Skeletal muscle satellite cell (primary cell): ENCODE measurements around the gene PLCXD3.
"Not testable (repeated sequence)": the region's sequence is repeated elsewhere in the genome, so short reads cannot be mapped to it uniquely, and the experiment has no call there.

Source experiments
- H3K27me3 ChIP-seq: 2 replicates; pipeline ENCODE4 v1.7.0; 2013; ENCODE audit warnings: low read length; ENCODE audit not compliant: control insufficient read depth, insufficient read depth
- H3K36me3 ChIP-seq: 2 replicates; pipeline ENCODE4 v1.7.0; 2013; ENCODE audit warnings: mild to moderate bottlenecking, control low read depth, low read length; ENCODE audit not compliant: insufficient read depth
- H3K4me1 ChIP-seq: 2 replicates; pipeline ENCODE4 v1.7.0; 2013; ENCODE audit warnings: low read length; ENCODE audit not compliant: control insufficient read depth, insufficient read depth
- H3K4me2 ChIP-seq: 2 replicates; pipeline ENCODE4 v1.7.0; 2013; ENCODE audit warnings: mild to moderate bottlenecking, low read length
- H3K4me3 ChIP-seq: 2 replicates; pipeline ENCODE4 v1.7.0; 2013; ENCODE audit warnings: low read length
- H3K9ac ChIP-seq: 2 replicates; pipeline ENCODE4 v1.7.0; 2013; ENCODE audit warnings: mild to moderate bottlenecking, low read depth, low read length, moderate library complexity
- H3K9me3 ChIP-seq: replicated peaks from 2 replicates; pipeline ENCODE4 v1.7.0; 2013; ENCODE audit warnings: mild to moderate bottlenecking, control low read depth, low read length

The PLCXD3 gene

GRCh38 chr5:41522193-41522786 is 11.9 kb upstream of the PLCXD3 start:
- H3K9me3 ChIP-seq, result no peaks in the 10 kb centered on the region
- peaks cover 7% of the 10 kb centered on the region for H3K4me1 ChIP-seq
- no peak overlapping the region for H3K4me2 ChIP-seq
- H3K36me3 ChIP-seq, result no peaks in the 10 kb centered on the region
- no peak overlapping the region for H3K4me3 ChIP-seq
- H3K9ac ChIP-seq, result no peak overlapping the region
- H3K27me3 ChIP-seq, result no peaks in the 10 kb centered on the region

- no peaks in the 10 kb centered on the region for H3K9me3 ChIP-seq
- no peaks in the 10 kb centered on the region for H3K36me3 ChIP-seq
- no peak overlapping the region for H3K4me3 ChIP-seq
- H3K9ac ChIP-seq, result no peak overlapping the region
- no peak overlapping the region for H3K4me2 ChIP-seq
- peaks cover 3% of the 10 kb centered on the region for H3K27me3 ChIP-seq
- no peaks in the 10 kb centered on the region for H3K4me1 ChIP-seq
Observed at GRCh38 chr5:41519801-41520200, 9.4 kb upstream of the PLCXD3 start.

- H3K4me1 ChIP-seq, result no peaks in the 10 kb centered on the region
- no peak overlapping the region for H3K4me3 ChIP-seq
- H3K9ac ChIP-seq, result no peak overlapping the region
- no peaks in the 10 kb centered on the region for H3K9me3 ChIP-seq
- peaks cover 3% of the 10 kb centered on the region for H3K27me3 ChIP-seq
- H3K4me2 ChIP-seq, result no peak overlapping the region
- no peaks in the 10 kb centered on the region for H3K36me3 ChIP-seq
Observed at GRCh38 chr5:41517909-41518308, 7.5 kb upstream of the PLCXD3 start.

GRCh38 chr5:41511241-41511640 is 840 bp upstream of the PLCXD3 start:
- H3K4me3 ChIP-seq, result no peak overlapping the region
- H3K36me3 ChIP-seq, result no peaks in the 10 kb centered on the region
- H3K4me2 ChIP-seq, result no peak overlapping the region
- no peaks in the 10 kb centered on the region for H3K9me3 ChIP-seq
- H3K9ac ChIP-seq, result no peak overlapping the region
- H3K4me1 ChIP-seq, result peaks cover 6% of the 10 kb centered on the region
- peaks cover 43% of the 10 kb centered on the region for H3K27me3 ChIP-seq

GRCh38 chr5:41509399-41510175 is 814 bp downstream of the PLCXD3 start:
- peaks cover 40% of the 10 kb centered on the region for H3K27me3 ChIP-seq
- H3K4me2 ChIP-seq, result peak overlapping the region; percentile 81

GRCh38 chr5:41508696-41509398 is 1.6 kb downstream of the PLCXD3 start:
- Histone ChIP-seq H3K36me3 (no peaks in the 10 kb centered on the region), H3K27me3 (peaks cover 40% of the 10 kb centered on the region), H3K9ac (no peak overlapping the region), H3K4me2 (no peak overlapping the region), H3K4me3 (no peak overlapping the region), H3K9me3 (no peaks in the 10 kb centered on the region), H3K4me1 (peaks cover 6% of the 10 kb centered on the region)

More at GRCh38 chr5:41509399-41510175, 814 bp downstream of the PLCXD3 start:
- Histone ChIP-seq H3K4me1 (peaks cover 6% of the 10 kb centered on the region), H3K4me3 (peak overlapping the region; percentile 67), H3K36me3 (no peaks in the 10 kb centered on the region), H3K9me3 (no peaks in the 10 kb centered on the region), H3K9ac (no peak overlapping the region)

GRCh38 chr5:41508186-41508585 is 2.2 kb downstream of the PLCXD3 start:
- no peak overlapping the region for H3K4me2 ChIP-seq
- no peaks in the 10 kb centered on the region for H3K36me3 ChIP-seq
- H3K9me3 ChIP-seq, result no peaks in the 10 kb centered on the region
- peaks cover 6% of the 10 kb centered on the region for H3K4me1 ChIP-seq
- peaks cover 40% of the 10 kb centered on the region for H3K27me3 ChIP-seq
- no peak overlapping the region for H3K9ac ChIP-seq
- H3K4me3 ChIP-seq, result no peak overlapping the region

- no peak overlapping the region for H3K4me2 ChIP-seq
- H3K9me3 ChIP-seq, result no peaks in the 10 kb centered on the region
- H3K27me3 ChIP-seq, result peaks cover 40% of the 10 kb centered on the region
Observed at GRCh38 chr5:41507501-41507900, 2.9 kb downstream of the PLCXD3 start.

GRCh38 chr5:41503860-41504259 is 6.5 kb downstream of the PLCXD3 start:
- Histone ChIP-seq H3K4me3 (no peak overlapping the region), H3K36me3 (no peaks in the 10 kb centered on the region), H3K4me1 (no peaks in the 10 kb centered on the region), H3K9ac (no peak overlapping the region), H3K4me2 (no peak overlapping the region), H3K27me3 (peaks cover 15% of the 10 kb centered on the region), H3K9me3 (no peaks in the 10 kb centered on the region)

More at GRCh38 chr5:41507501-41507900, 2.9 kb downstream of the PLCXD3 start:
- Histone ChIP-seq H3K36me3 (no peaks in the 10 kb centered on the region), H3K9ac (no peak overlapping the region), H3K4me1 (peaks cover 6% of the 10 kb centered on the region), H3K4me3 (no peak overlapping the region)

GRCh38 chr5:41503310-41503709 is 7.1 kb downstream of the PLCXD3 start:
- peaks cover 10% of the 10 kb centered on the region for H3K27me3 ChIP-seq
- no peaks in the 10 kb centered on the region for H3K36me3 ChIP-seq
- no peaks in the 10 kb centered on the region for H3K4me1 ChIP-seq

GRCh38 chr5:41493490-41494126 is 16.8 kb downstream of the PLCXD3 start:
- not testable (repeated sequence) for H3K27me3 ChIP-seq, H3K9me3 ChIP-seq, H3K4me1 ChIP-seq, H3K4me3 ChIP-seq, H3K9ac ChIP-seq, H3K4me2 ChIP-seq, H3K36me3 ChIP-seq

More at GRCh38 chr5:41503310-41503709, 7.1 kb downstream of the PLCXD3 start:
- Histone ChIP-seq H3K9me3 (no peaks in the 10 kb centered on the region), H3K9ac (no peak overlapping the region), H3K4me2 (no peak overlapping the region), H3K4me3 (no peak overlapping the region)
